Thyroid gland (tissue), 4 donors: ENCODE results near the gene GOLGA7B. TPM values are rescaled to one million over a fixed set of nuclear protein-coding genes. Genes with fewer than 3 reads are reported as not detected.

Experiments used
- DNase-seq, 2 donors: peaks; one replicate each; pipeline ENCODE4 v3.0.0-alpha.2; 2019
- H3K27ac ChIP-seq, 3 donors: fragments of 200-600 bp; sonication (generic); 1 replicate in 2 of 3; 2 replicates in 1 of 3; pipeline ENCODE4 v1.5.1; 2016 to 2019; ENCODE audit warnings: mild to moderate bottlenecking in 1 of 3, moderate library complexity in 1 of 3
- H3K27me3 ChIP-seq: fragments of 200-600 bp; sonication (generic); one replicate; pipeline ENCODE4 v1.5.1; 2019
- H3K36me3 ChIP-seq, 2 donors: fragments of 200-600 bp; sonication (generic); one replicate each; pipeline ENCODE4 v1.5.1; 2016 to 2019
- H3K4me1 ChIP-seq, 2 donors: fragments of 200-600 bp; sonication (generic); one replicate each; pipeline ENCODE4 v1.5.1; 2017 to 2019
- H3K4me3 ChIP-seq, 3 donors: fragments of 200-600 bp; sonication (generic); replicated peaks in 1 of 3; 1 replicate in 2 of 3; 2 replicates in 1 of 3; pipeline ENCODE4 v1.5.1; 2016; ENCODE audit warnings: mild to moderate bottlenecking in 1 of 3
- H3K9me3 ChIP-seq: fragments of 200-600 bp; sonication (generic); one replicate; pipeline ENCODE4 v1.5.1; 2017
- CTCF ChIP-seq, 6 experiments: fragments of 200-600 bp in 3 of 6; fragments of 450-650 bp in 3 of 6; sonication (generic) in 3 of 6; IDR thresholded peaks; one replicate each; pipeline ENCODE4 v1.5.1; 2016 to 2019; ENCODE audit warnings: antibody characterized with exemption in 6 of 6, mild to moderate bottlenecking in 2 of 6, inconsistent platforms in 1 of 6, moderate library complexity in 1 of 6
- POLR2A ChIP-seq, 2 donors: fragments of 450-650 bp; IDR thresholded peaks; one replicate each; pipeline ENCODE4 v1.6.1; 2017; ENCODE audit warnings: antibody characterized with exemption in 2 of 2, mild to moderate bottlenecking in 2 of 2, moderate library complexity in 1 of 2
- WGBS, 2 donors: methylation state at CpG; one replicate each; pipeline ENCODE4 v1.1.5; 2017; 5-methylcytosine and 5-hydroxymethylcytosine counted together
- intact Hi-C: fragments of 100-400 bp; cut with DNase I; formaldehyde crosslinking; loops from one replicate; pipeline ENCODE4 v1.15.1; 2023
- total RNA-seq, 4 donors: library from RNA; depleted of rRNA; stranded (reverse); fragments of >200 nt; gene quantifications; one replicate each; pipeline ENCODE4 v1.2.3, GENCODE V29; 2016

Gene GOLGA7B
- total RNA-seq, 4 donors from 2014 or later, result under 0.01 to 0.81 (median 0.39) TPM

DNA sequence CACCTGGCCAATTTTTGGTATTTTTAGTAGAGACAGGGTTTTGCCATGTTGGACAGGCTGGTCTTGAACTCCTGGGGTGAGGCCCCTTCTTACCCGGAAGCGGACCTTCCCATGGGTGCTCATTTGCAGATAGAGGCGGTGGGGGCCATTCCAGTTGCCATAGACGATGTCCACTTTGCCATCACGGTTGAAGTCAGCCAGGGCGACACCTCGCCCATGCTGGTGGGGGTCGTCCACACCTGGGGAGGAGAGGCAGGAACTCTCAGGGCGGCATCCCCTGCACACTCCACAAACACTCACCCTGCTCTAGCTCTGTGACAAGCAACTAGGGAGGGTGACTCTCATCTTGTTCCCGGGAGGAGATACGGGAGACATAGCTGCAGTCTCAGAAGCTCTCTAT, 54.9 kb downstream of the GOLGA7B start:
- no peak for DNase-seq
- Histone ChIP-seq H3K9me3 (no peaks in the 10 kb centered on the region), H3K4me1 (no peaks in the 10 kb centered on the region), H3K27me3 (no peaks in the 10 kb centered on the region), H3K4me3 (no peak overlapping the region), H3K27ac (no peak overlapping the region), H3K36me3 (no peaks in the 10 kb centered on the region)
- 88 to 90% methylated on average over 10 to 11 of the region's 11 CpGs for WGBS, 2 donors
- intact Hi-C loops, result no loop called here
- TF ChIP-seq CTCF (IDR thresholded peaks at IDR 0.05) (no peak), POLR2A (IDR thresholded peaks at IDR 0.05) (no peak)

GRCh38 chr10:97905276-97905675, 55.6 kb downstream of the GOLGA7B start:
- intact Hi-C loops, result no loop called here
- no peak for DNase-seq

GRCh38 chr10:97907211-97907610, 57.6 kb downstream of the GOLGA7B start:
- intact Hi-C loops, result no loop called here
- Histone ChIP-seq H3K9me3 (no peaks in the 10 kb centered on the region), H3K36me3 (no peaks in the 10 kb centered on the region), H3K4me3 (no peak overlapping the region), H3K4me1 (no peaks in the 10 kb centered on the region), H3K27ac (no peak overlapping the region), H3K27me3 (no peaks in the 10 kb centered on the region)
- 87% methylated on average over 5 of the region's 6 CpGs for WGBS, 2 donors
- TF ChIP-seq POLR2A (IDR thresholded peaks at IDR 0.05) (no peak), CTCF (IDR thresholded peaks at IDR 0.05) (no peak)
- no peak for DNase-seq

More at GRCh38 chr10:97905276-97905675, 55.6 kb downstream of the GOLGA7B start:
- no peaks in the 10 kb centered on the region for H3K36me3 ChIP-seq
- 89 to 93% methylated on average over 8 of the region's 8 CpGs for whole genome bisulfite sequencing, 2 donors
- no peak overlapping the region for H3K27ac ChIP-seq
- no peaks in the 10 kb centered on the region for H3K9me3 ChIP-seq
- H3K27me3 ChIP-seq, result no peaks in the 10 kb centered on the region
- H3K4me1 ChIP-seq, result no peaks in the 10 kb centered on the region
- TF ChIP-seq POLR2A (IDR thresholded peaks at IDR 0.05) (no peak), CTCF (IDR thresholded peaks at IDR 0.05) (no peak)
- H3K4me3 ChIP-seq, result no peak overlapping the region

DNA sequence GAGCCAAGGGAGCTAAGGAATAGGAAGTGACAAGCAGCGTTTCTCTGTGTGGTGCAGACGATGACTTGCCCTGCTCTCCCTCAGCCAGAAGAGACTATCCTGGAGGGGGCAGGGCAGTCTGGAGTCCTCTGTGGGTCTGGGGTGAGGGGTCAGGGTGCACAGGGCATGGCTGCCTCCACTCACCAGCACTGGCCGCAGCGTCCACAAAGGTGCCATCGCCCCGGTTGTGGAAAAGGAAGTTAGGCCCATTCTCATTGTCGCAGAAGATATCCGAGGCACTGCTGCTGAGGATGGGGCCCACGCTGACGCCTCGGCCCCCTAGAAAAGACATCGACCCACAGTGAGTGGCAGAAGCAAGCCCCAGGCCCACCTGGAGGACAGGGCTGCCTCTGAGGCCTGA, 58.2 kb downstream of the GOLGA7B start:
- DNase-seq, result no peak
- Histone ChIP-seq H3K4me3 (no peak overlapping the region), H3K27ac (no peak overlapping the region), H3K27me3 (no peaks in the 10 kb centered on the region), H3K4me1 (no peaks in the 10 kb centered on the region), H3K36me3 (no peaks in the 10 kb centered on the region), H3K9me3 (no peaks in the 10 kb centered on the region)
- 91 to 92% methylated on average over 12 of the region's 12 CpGs for WGBS, 2 donors
- TF ChIP-seq POLR2A (IDR thresholded peaks at IDR 0.05) (no peak), CTCF (IDR thresholded peaks at IDR 0.05) (no peak)
- intact Hi-C loops, result no loop called here

- Histone ChIP-seq H3K27ac (no peak overlapping the region), H3K27me3 (no peaks in the 10 kb centered on the region), H3K4me3 (no peak overlapping the region), H3K36me3 (no peaks in the 10 kb centered on the region), H3K9me3 (no peaks in the 10 kb centered on the region), H3K4me1 (peaks cover 2 to 13% of the 10 kb centered on the region in 2 donors)
- intact Hi-C loops, result no loop called here
- WGBS, 2 donors, result 80 to 92% methylated on average over 4 of the region's 4 CpGs
- no peak for DNase-seq
- no peak for TF ChIP-seq CTCF (IDR thresholded peaks at IDR 0.05)
Observed at GRCh38 chr10:97910661-97911060, 61.0 kb downstream of the GOLGA7B start.
